HUES6 (cell line): ENCODE results near the gene PICK1.

Experiments
- H3K27ac ChIP-seq: 2 replicates; pipeline ENCODE4 v1.7.0; 2013; ENCODE audit warnings: low read depth, mild to moderate bottlenecking, low read length, inconsistent platforms
- H3K27me3 ChIP-seq: 2 replicates; pipeline ENCODE4 v1.6.1; 2013; ENCODE audit warnings: low read length; ENCODE audit not compliant: control insufficient read depth, insufficient read depth
- H3K36me3 ChIP-seq: 2 replicates; pipeline ENCODE4 v1.6.1; 2013; ENCODE audit warnings: low read length; ENCODE audit not compliant: control insufficient read depth, insufficient read depth
- H3K4me1 ChIP-seq: 2 replicates; pipeline ENCODE4 v1.6.1; 2013; ENCODE audit warnings: low read length; ENCODE audit not compliant: control insufficient read depth, insufficient read depth
- H3K4me3 ChIP-seq: 2 replicates; pipeline ENCODE4 v1.5.1; 2013; ENCODE audit warnings: low read depth, low read length
- H3K9ac ChIP-seq: one replicate; pipeline ENCODE4 v1.6.1; 2013; ENCODE audit warnings: mild to moderate bottlenecking, low read length
- H3K9me3 ChIP-seq: 2 replicates; pipeline ENCODE4 v1.6.1; 2013; ENCODE audit warnings: low read depth, low read length; ENCODE audit not compliant: control insufficient read depth, insufficient read depth

PICK1 gene

GRCh38 chr22:38021206-38021605 lies 36.0 kb upstream of the PICK1 start:
- Histone ChIP-seq H3K9ac (no peak overlapping the region), H3K36me3 (no peaks in the 10 kb centered on the region), H3K9me3 (no peaks in the 10 kb centered on the region), H3K27ac (no peak overlapping the region), H3K4me3 (no peak overlapping the region), H3K4me1 (0 out of 2 replicates have a peak, but pooled peaks cover 1% of the 10 kb centered on the region), H3K27me3 (no peaks in the 10 kb centered on the region)

GRCh38 chr22:38023045-38023444 lies 34.2 kb upstream of the PICK1 start:
- no peak overlapping the region for H3K4me3 ChIP-seq
- H3K36me3 ChIP-seq: no peaks in the 10 kb centered on the region
- H3K9ac ChIP-seq: no peak overlapping the region
- no peak overlapping the region for H3K27ac ChIP-seq
- H3K4me1 ChIP-seq: no peaks in the 10 kb centered on the region
- no peaks in the 10 kb centered on the region for H3K27me3 ChIP-seq
- no peaks in the 10 kb centered on the region for H3K9me3 ChIP-seq

GRCh38 chr22:38025514-38025913 lies 31.7 kb upstream of the PICK1 start:
- no peak overlapping the region for H3K9ac ChIP-seq
- no peak overlapping the region for H3K27ac ChIP-seq
- H3K9me3 ChIP-seq: no peaks in the 10 kb centered on the region
- H3K27me3 ChIP-seq: no peaks in the 10 kb centered on the region
- 0 out of 2 replicates have a peak, but pooled peaks cover 3% of the 10 kb centered on the region for H3K4me1 ChIP-seq
- H3K36me3 ChIP-seq: no peaks in the 10 kb centered on the region
- H3K4me3 ChIP-seq: no peak overlapping the region

- Histone ChIP-seq H3K4me3 (no peak overlapping the region), H3K27ac (no peak overlapping the region), H3K9me3 (no peaks in the 10 kb centered on the region), H3K36me3 (no peaks in the 10 kb centered on the region), H3K27me3 (no peaks in the 10 kb centered on the region), H3K9ac (no peak overlapping the region), H3K4me1 (peaks cover 10% of the 10 kb centered on the region; the same call in 1 of the 2 replicates)
Observed at GRCh38 chr22:38026130-38027111, 30.8 kb upstream of the PICK1 start.

- no peaks in the 10 kb centered on the region for H3K27me3 ChIP-seq
- H3K9me3 ChIP-seq: no peaks in the 10 kb centered on the region
- peaks cover 10% of the 10 kb centered on the region; the same call in 1 of the 2 replicates for H3K4me1 ChIP-seq
- no peaks in the 10 kb centered on the region for H3K36me3 ChIP-seq
- no peak overlapping the region for H3K9ac ChIP-seq
- no peak overlapping the region for H3K27ac ChIP-seq
- no peak overlapping the region for H3K4me3 ChIP-seq
Observed at GRCh38 chr22:38027487-38027886, 29.7 kb upstream of the PICK1 start.

GRCh38 chr22:38028344-38029130 lies 28.7 kb upstream of the PICK1 start:
- no peaks in the 10 kb centered on the region for H3K9me3 ChIP-seq
- no peak overlapping the region for H3K4me3 ChIP-seq
- no peaks in the 10 kb centered on the region for H3K27me3 ChIP-seq
- H3K36me3 ChIP-seq: no peaks in the 10 kb centered on the region
- H3K27ac ChIP-seq: no peak overlapping the region
- no peak overlapping the region for H3K9ac ChIP-seq
- H3K4me1 ChIP-seq: peaks cover 12% of the 10 kb centered on the region

GRCh38 chr22:38029370-38029769 lies 27.8 kb upstream of the PICK1 start:
- H3K4me3 ChIP-seq: no peak overlapping the region
- H3K4me1 ChIP-seq: peaks cover 20% of the 10 kb centered on the region
- H3K36me3 ChIP-seq: no peaks in the 10 kb centered on the region
- H3K27me3 ChIP-seq: no peaks in the 10 kb centered on the region
- no peak overlapping the region for H3K9ac ChIP-seq
- H3K9me3 ChIP-seq: no peaks in the 10 kb centered on the region
- no peak overlapping the region for H3K27ac ChIP-seq

- H3K4me1 ChIP-seq: peaks cover 24% of the 10 kb centered on the region
- no peaks in the 10 kb centered on the region for H3K27me3 ChIP-seq
- no peak overlapping the region for H3K27ac ChIP-seq
- H3K36me3 ChIP-seq: no peaks in the 10 kb centered on the region
- no peaks in the 10 kb centered on the region for H3K9me3 ChIP-seq
- no peak overlapping the region for H3K9ac ChIP-seq
- no peak overlapping the region for H3K4me3 ChIP-seq
Observed at GRCh38 chr22:38029901-38030300, 27.3 kb upstream of the PICK1 start.

- no peaks in the 10 kb centered on the region for H3K36me3 ChIP-seq
- no peaks in the 10 kb centered on the region for H3K27me3 ChIP-seq
- H3K27ac ChIP-seq: no peak overlapping the region
- peaks cover 30% of the 10 kb centered on the region for H3K4me1 ChIP-seq
- no peak overlapping the region for H3K4me3 ChIP-seq
- no peak overlapping the region for H3K9ac ChIP-seq
- no peaks in the 10 kb centered on the region for H3K9me3 ChIP-seq
Observed at GRCh38 chr22:38030311-38031133, 26.7 kb upstream of the PICK1 start.

GRCh38 chr22:38031491-38031890 lies 25.7 kb upstream of the PICK1 start:
- Histone ChIP-seq H3K9ac (no peak overlapping the region), H3K27me3 (no peaks in the 10 kb centered on the region), H3K4me1 (peaks cover 32% of the 10 kb centered on the region), H3K4me3 (no peak overlapping the region), H3K36me3 (no peaks in the 10 kb centered on the region), H3K9me3 (no peaks in the 10 kb centered on the region), H3K27ac (no peak overlapping the region)
